ENCODE measurements around the gene CNKSR3.
A peak's percentile ranks its signal among the peaks of the same experiment; 100 is the strongest.
"Not testable (repeated sequence)": the region's sequence is repeated elsewhere in the genome, so short reads cannot be mapped to it uniquely, and the experiment has no call there.

CNKSR3 gene

GRCh38 chr6:154510144-154510905, at the start of gene CNKSR3:
CNKSR3 (minus strand) TSS chr6:154510685; CDS start chr6:154510114, 571 bp downstream.
- H3K9ac ChIP-seq (ENCODE audit: low read depth, low read length), result peak within 1 kb of the TSS; percentile 23
- peak within 1 kb of the TSS; percentile 70 for H3K4me3 ChIP-seq (ENCODE audit: low read depth, low read length)
- peak within 1 kb of the TSS; percentile 81 for H3K27ac ChIP-seq (ENCODE audit: low read depth, low read length)
- H3K27me3 ChIP-seq (ENCODE audit: control insufficient read depth, insufficient read depth, low read length), result peaks cover 74% of the 10 kb centered on the region
- peaks cover 39% of the 10 kb centered on the region for H3K4me1 ChIP-seq (ENCODE audit: control insufficient read depth, insufficient read depth, low read length)
- no peaks in the 10 kb centered on the region for H3K36me3 ChIP-seq (ENCODE audit: control insufficient read depth, insufficient read depth, low read length)
- H3K9me3 ChIP-seq (ENCODE audit: control insufficient read depth, insufficient read depth, low read length), result no peaks in the 10 kb centered on the region

- no peak overlapping the region for H3K4me3 ChIP-seq (ENCODE audit: low read depth, low read length)
- H3K9me3 ChIP-seq (ENCODE audit: control insufficient read depth, insufficient read depth, low read length), result no peaks in the 10 kb centered on the region
- no peak overlapping the region for H3K27ac ChIP-seq (ENCODE audit: low read depth, low read length)
- no peaks in the 10 kb centered on the region for H3K27me3 ChIP-seq (ENCODE audit: control insufficient read depth, insufficient read depth, low read length)
- H3K36me3 ChIP-seq (ENCODE audit: control insufficient read depth, insufficient read depth, low read length), result no peaks in the 10 kb centered on the region
- no peaks in the 10 kb centered on the region for H3K4me1 ChIP-seq (ENCODE audit: control insufficient read depth, insufficient read depth, low read length)
- H3K9ac ChIP-seq (ENCODE audit: low read depth, low read length), result no peak overlapping the region
Measured at GRCh38 chr6:154558984-154559383, 48.5 kb upstream of the CNKSR3 start.

- no peak overlapping the region for H3K9ac ChIP-seq (ENCODE audit: low read depth, low read length)
- H3K4me1 ChIP-seq (ENCODE audit: control insufficient read depth, insufficient read depth, low read length), result no peaks in the 10 kb centered on the region
- no peaks in the 10 kb centered on the region for H3K36me3 ChIP-seq (ENCODE audit: control insufficient read depth, insufficient read depth, low read length)
- no peak overlapping the region for H3K4me3 ChIP-seq (ENCODE audit: low read depth, low read length)
- H3K27ac ChIP-seq (ENCODE audit: low read depth, low read length), result no peak overlapping the region
- H3K9me3 ChIP-seq (ENCODE audit: control insufficient read depth, insufficient read depth, low read length), result no peaks in the 10 kb centered on the region
- H3K27me3 ChIP-seq (ENCODE audit: control insufficient read depth, insufficient read depth, low read length), result no peaks in the 10 kb centered on the region
Measured at GRCh38 chr6:154558513-154558912, 48.0 kb upstream of the CNKSR3 start.

- no peaks in the 10 kb centered on the region for H3K9me3 ChIP-seq (ENCODE audit: control insufficient read depth, insufficient read depth, low read length)
- no peaks in the 10 kb centered on the region for H3K4me1 ChIP-seq (ENCODE audit: control insufficient read depth, insufficient read depth, low read length)
- no peak overlapping the region for H3K9ac ChIP-seq (ENCODE audit: low read depth, low read length)
- H3K27ac ChIP-seq (ENCODE audit: low read depth, low read length), result no peak overlapping the region
- no peaks in the 10 kb centered on the region for H3K36me3 ChIP-seq (ENCODE audit: control insufficient read depth, insufficient read depth, low read length)
- no peak overlapping the region for H3K4me3 ChIP-seq (ENCODE audit: low read depth, low read length)
- no peaks in the 10 kb centered on the region for H3K27me3 ChIP-seq (ENCODE audit: control insufficient read depth, insufficient read depth, low read length)
Measured at GRCh38 chr6:154555073-154555677, 44.7 kb upstream of the CNKSR3 start.

GRCh38 chr6:154554491-154554890, 44.0 kb upstream of the CNKSR3 start:
- H3K36me3 ChIP-seq (ENCODE audit: control insufficient read depth, insufficient read depth, low read length), result no peaks in the 10 kb centered on the region

GRCh38 chr6:154550779-154551178, 40.3 kb upstream of the CNKSR3 start:
- H3K9me3 ChIP-seq (ENCODE audit: control insufficient read depth, insufficient read depth, low read length), result no peaks in the 10 kb centered on the region
- no peaks in the 10 kb centered on the region for H3K27me3 ChIP-seq (ENCODE audit: control insufficient read depth, insufficient read depth, low read length)
- no peak overlapping the region for H3K4me3 ChIP-seq (ENCODE audit: low read depth, low read length)
- no peaks in the 10 kb centered on the region for H3K4me1 ChIP-seq (ENCODE audit: control insufficient read depth, insufficient read depth, low read length)
- H3K9ac ChIP-seq (ENCODE audit: low read depth, low read length), result no peak overlapping the region
- no peaks in the 10 kb centered on the region for H3K36me3 ChIP-seq (ENCODE audit: control insufficient read depth, insufficient read depth, low read length)
- H3K27ac ChIP-seq (ENCODE audit: low read depth, low read length), result no peak overlapping the region

More at GRCh38 chr6:154554491-154554890, 44.0 kb upstream of the CNKSR3 start:
- Histone ChIP-seq H3K9me3 (ENCODE audit: control insufficient read depth, insufficient read depth, low read length) (no peaks in the 10 kb centered on the region), H3K9ac (ENCODE audit: low read depth, low read length) (no peak overlapping the region), H3K27ac (ENCODE audit: low read depth, low read length) (no peak overlapping the region), H3K4me1 (ENCODE audit: control insufficient read depth, insufficient read depth, low read length) (no peaks in the 10 kb centered on the region), H3K27me3 (ENCODE audit: control insufficient read depth, insufficient read depth, low read length) (no peaks in the 10 kb centered on the region), H3K4me3 (ENCODE audit: low read depth, low read length) (no peak overlapping the region)

GRCh38 chr6:154549179-154549578, 38.7 kb upstream of the CNKSR3 start:
- H3K4me3 ChIP-seq (ENCODE audit: low read depth, low read length), result no peak overlapping the region
- H3K9ac ChIP-seq (ENCODE audit: low read depth, low read length), result no peak overlapping the region
- no peak overlapping the region for H3K27ac ChIP-seq (ENCODE audit: low read depth, low read length)
- H3K9me3 ChIP-seq (ENCODE audit: control insufficient read depth, insufficient read depth, low read length), result no peaks in the 10 kb centered on the region
- H3K4me1 ChIP-seq (ENCODE audit: control insufficient read depth, insufficient read depth, low read length), result no peaks in the 10 kb centered on the region
- peaks cover 10% of the 10 kb centered on the region; the same call in 1 of the 2 replicates for H3K27me3 ChIP-seq (ENCODE audit: control insufficient read depth, insufficient read depth, low read length)
- H3K36me3 ChIP-seq (ENCODE audit: control insufficient read depth, insufficient read depth, low read length), result no peaks in the 10 kb centered on the region

GRCh38 chr6:154548130-154548830, 37.8 kb upstream of the CNKSR3 start:
- no peak overlapping the region for H3K4me3 ChIP-seq (ENCODE audit: low read depth, low read length)
- peaks cover 18% of the 10 kb centered on the region for H3K27me3 ChIP-seq (ENCODE audit: control insufficient read depth, insufficient read depth, low read length)
- H3K9ac ChIP-seq (ENCODE audit: low read depth, low read length), result no peak overlapping the region
- no peaks in the 10 kb centered on the region for H3K9me3 ChIP-seq (ENCODE audit: control insufficient read depth, insufficient read depth, low read length)
- H3K4me1 ChIP-seq (ENCODE audit: control insufficient read depth, insufficient read depth, low read length), result peaks cover 6% of the 10 kb centered on the region; the same call in 1 of the 2 replicates
- H3K36me3 ChIP-seq (ENCODE audit: control insufficient read depth, insufficient read depth, low read length), result no peaks in the 10 kb centered on the region
- H3K27ac ChIP-seq (ENCODE audit: low read depth, low read length), result no peak overlapping the region

- Histone ChIP-seq H3K4me3 (ENCODE audit: low read depth, low read length) (no peak overlapping the region), H3K27me3 (ENCODE audit: control insufficient read depth, insufficient read depth, low read length) (peaks cover 22% of the 10 kb centered on the region), H3K4me1 (ENCODE audit: control insufficient read depth, insufficient read depth, low read length) (peaks cover 20% of the 10 kb centered on the region), H3K36me3 (ENCODE audit: control insufficient read depth, insufficient read depth, low read length) (no peaks in the 10 kb centered on the region), H3K9ac (ENCODE audit: low read depth, low read length) (no peak overlapping the region), H3K9me3 (ENCODE audit: control insufficient read depth, insufficient read depth, low read length) (no peaks in the 10 kb centered on the region), H3K27ac (ENCODE audit: low read depth, low read length) (peak overlapping the region; percentile 92)
Measured at GRCh38 chr6:154543628-154544027, 33.1 kb upstream of the CNKSR3 start.

- H3K27me3 ChIP-seq (ENCODE audit: control insufficient read depth, insufficient read depth, low read length), result peaks cover 22% of the 10 kb centered on the region
- H3K27ac ChIP-seq (ENCODE audit: low read depth, low read length), result peak overlapping the region; percentile 92
- no peak overlapping the region for H3K9ac ChIP-seq (ENCODE audit: low read depth, low read length)
- H3K4me1 ChIP-seq (ENCODE audit: control insufficient read depth, insufficient read depth, low read length), result peaks cover 27% of the 10 kb centered on the region
- H3K36me3 ChIP-seq (ENCODE audit: control insufficient read depth, insufficient read depth, low read length), result no peaks in the 10 kb centered on the region
- peak overlapping the region; percentile 25; the same call in 1 of the 2 replicates for H3K4me3 ChIP-seq (ENCODE audit: low read depth, low read length)
- H3K9me3 ChIP-seq (ENCODE audit: control insufficient read depth, insufficient read depth, low read length), result no peaks in the 10 kb centered on the region
Measured at GRCh38 chr6:154542747-154543146, 32.3 kb upstream of the CNKSR3 start.

GRCh38 chr6:154541837-154542236, 31.4 kb upstream of the CNKSR3 start:
- H3K4me1 ChIP-seq (ENCODE audit: control insufficient read depth, insufficient read depth, low read length), result peaks cover 36% of the 10 kb centered on the region
- H3K9me3 ChIP-seq (ENCODE audit: control insufficient read depth, insufficient read depth, low read length); H3K36me3 ChIP-seq (ENCODE audit: control insufficient read depth, insufficient read depth, low read length); H3K4me3 ChIP-seq (ENCODE audit: low read depth, low read length); H3K9ac ChIP-seq (ENCODE audit: low read depth, low read length): not testable (repeated sequence)
- H3K27me3 ChIP-seq (ENCODE audit: control insufficient read depth, insufficient read depth, low read length), result peaks cover 22% of the 10 kb centered on the region
- peak overlapping the region; percentile 92 for H3K27ac ChIP-seq (ENCODE audit: low read depth, low read length)
